SK-N-SH (cell line): Measurements from ENCODE around the gene CDSN. TPM values are rescaled to one million over a fixed set of nuclear protein-coding genes. Genes with fewer than 3 reads are reported as not detected.

Experiments used
- MXI1 ChIP-seq: IDR thresholded peaks from 2 replicates; pipeline ENCODE4 v1.6.1; 2012; ENCODE audit warnings: mild to moderate bottlenecking, low read depth, low read length, improper control_type of control experiment
- POLR2AphosphoS5 ChIP-seq: IDR thresholded peaks from 2 replicates; pipeline ENCODE4 v1.6.1; 2012; ENCODE audit warnings: low read depth, low read length
- RAD21 ChIP-seq: IDR thresholded peaks from 2 replicates; pipeline ENCODE4 v1.6.1; 2012; ENCODE audit warnings: mild to moderate bottlenecking, low read length
- SIN3A ChIP-seq: IDR thresholded peaks from 2 replicates; pipeline ENCODE4 v1.6.1; 2012; ENCODE audit warnings: low read depth, mild to moderate bottlenecking, low read length, moderate library complexity, borderline replicate concordance
- SMC3 ChIP-seq: IDR thresholded peaks from 2 replicates; pipeline ENCODE4 v1.6.1; 2012; ENCODE audit warnings: low read depth, low read length, improper control_type of control experiment
- TCF12 ChIP-seq: IDR thresholded peaks from 2 replicates; pipeline ENCODE4 v1.4.0; 2012
- polyA plus RNA-seq, 3 experiments: library from polyadenylated mRNA; depleted of rRNA; stranded (reverse); fragments of >200 nt; gene quantifications; 2 replicates each; pipeline ENCODE4 v1.2.3, GENCODE V29; 2012
- TF ChIP-seq, protein P1 (sequence below): fragments of 200-600 bp; sonication (generic); IDR thresholded peaks from 2 replicates; pipeline ENCODE4 v1.6.1; 2017; ENCODE audit warnings: antibody characterized with exemption, mild to moderate bottlenecking, moderate library complexity
- TF ChIP-seq, protein P2 (sequence below): IDR thresholded peaks from 2 replicates; pipeline ENCODE4; 2012
- TF ChIP-seq, protein P3 (sequence below): IDR thresholded peaks from 2 replicates; pipeline ENCODE4 v1.6.1; 2012; ENCODE audit warnings: mild to moderate bottlenecking, low read depth, low read length, moderate library complexity
- TF ChIP-seq, protein P4 (sequence below): IDR thresholded peaks from 2 replicates; pipeline ENCODE4 v1.4.0; 2012; ENCODE audit warnings: low read depth, borderline replicate concordance
- TF ChIP-seq, protein P5 (sequence below): fragments of 150-350 bp; IDR thresholded peaks from 2 replicates; pipeline ENCODE4 v1.6.1; 2016; ENCODE audit warnings: mild to moderate bottlenecking, low read depth, low read length

The CDSN gene
- polyA plus RNA-seq, 1 of the 3 experiments (the other 2 are of a cell fraction) = 0.02 TPM

DNA sequence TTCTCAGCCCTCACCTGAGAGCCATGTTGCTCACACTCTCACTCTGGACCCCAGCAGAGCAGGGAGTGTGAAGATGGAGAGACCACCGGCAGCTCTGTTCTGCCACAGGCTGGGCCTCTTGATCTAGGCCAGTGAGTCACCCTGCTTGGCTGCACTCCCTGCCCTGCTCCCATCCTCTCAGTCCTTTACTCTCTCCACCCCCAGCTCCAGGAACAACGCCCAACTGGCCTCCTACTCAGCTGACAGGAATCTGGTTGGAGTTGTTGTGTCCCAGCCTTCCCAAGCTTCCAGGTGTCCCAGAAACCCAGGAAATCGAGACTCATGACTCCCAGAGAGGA, 5.7 kb downstream of the CDSN start, which contains the start of gene PSORS1C1 (continued):
- TF ChIP-seq, protein P1, sequence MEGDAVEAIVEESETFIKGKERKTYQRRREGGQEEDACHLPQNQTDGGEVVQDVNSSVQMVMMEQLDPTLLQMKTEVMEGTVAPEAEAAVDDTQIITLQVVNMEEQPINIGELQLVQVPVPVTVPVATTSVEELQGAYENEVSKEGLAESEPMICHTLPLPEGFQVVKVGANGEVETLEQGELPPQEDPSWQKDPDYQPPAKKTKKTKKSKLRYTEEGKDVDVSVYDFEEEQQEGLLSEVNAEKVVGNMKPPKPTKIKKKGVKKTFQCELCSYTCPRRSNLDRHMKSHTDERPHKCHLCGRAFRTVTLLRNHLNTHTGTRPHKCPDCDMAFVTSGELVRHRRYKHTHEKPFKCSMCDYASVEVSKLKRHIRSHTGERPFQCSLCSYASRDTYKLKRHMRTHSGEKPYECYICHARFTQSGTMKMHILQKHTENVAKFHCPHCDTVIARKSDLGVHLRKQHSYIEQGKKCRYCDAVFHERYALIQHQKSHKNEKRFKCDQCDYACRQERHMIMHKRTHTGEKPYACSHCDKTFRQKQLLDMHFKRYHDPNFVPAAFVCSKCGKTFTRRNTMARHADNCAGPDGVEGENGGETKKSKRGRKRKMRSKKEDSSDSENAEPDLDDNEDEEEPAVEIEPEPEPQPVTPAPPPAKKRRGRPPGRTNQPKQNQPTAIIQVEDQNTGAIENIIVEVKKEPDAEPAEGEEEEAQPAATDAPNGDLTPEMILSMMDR = no peak
- TF ChIP-seq, protein P2, sequence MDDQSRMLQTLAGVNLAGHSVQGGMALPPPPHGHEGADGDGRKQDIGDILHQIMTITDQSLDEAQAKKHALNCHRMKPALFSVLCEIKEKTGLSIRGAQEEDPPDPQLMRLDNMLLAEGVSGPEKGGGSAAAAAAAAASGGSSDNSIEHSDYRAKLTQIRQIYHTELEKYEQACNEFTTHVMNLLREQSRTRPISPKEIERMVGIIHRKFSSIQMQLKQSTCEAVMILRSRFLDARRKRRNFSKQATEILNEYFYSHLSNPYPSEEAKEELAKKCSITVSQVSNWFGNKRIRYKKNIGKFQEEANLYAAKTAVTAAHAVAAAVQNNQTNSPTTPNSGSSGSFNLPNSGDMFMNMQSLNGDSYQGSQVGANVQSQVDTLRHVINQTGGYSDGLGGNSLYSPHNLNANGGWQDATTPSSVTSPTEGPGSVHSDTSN = peak; percentile 55; the same call in 1 of the 2 replicates
- peak; percentile 76 for TF ChIP-seq POLR2AphosphoS5
- TF ChIP-seq, protein P3, sequence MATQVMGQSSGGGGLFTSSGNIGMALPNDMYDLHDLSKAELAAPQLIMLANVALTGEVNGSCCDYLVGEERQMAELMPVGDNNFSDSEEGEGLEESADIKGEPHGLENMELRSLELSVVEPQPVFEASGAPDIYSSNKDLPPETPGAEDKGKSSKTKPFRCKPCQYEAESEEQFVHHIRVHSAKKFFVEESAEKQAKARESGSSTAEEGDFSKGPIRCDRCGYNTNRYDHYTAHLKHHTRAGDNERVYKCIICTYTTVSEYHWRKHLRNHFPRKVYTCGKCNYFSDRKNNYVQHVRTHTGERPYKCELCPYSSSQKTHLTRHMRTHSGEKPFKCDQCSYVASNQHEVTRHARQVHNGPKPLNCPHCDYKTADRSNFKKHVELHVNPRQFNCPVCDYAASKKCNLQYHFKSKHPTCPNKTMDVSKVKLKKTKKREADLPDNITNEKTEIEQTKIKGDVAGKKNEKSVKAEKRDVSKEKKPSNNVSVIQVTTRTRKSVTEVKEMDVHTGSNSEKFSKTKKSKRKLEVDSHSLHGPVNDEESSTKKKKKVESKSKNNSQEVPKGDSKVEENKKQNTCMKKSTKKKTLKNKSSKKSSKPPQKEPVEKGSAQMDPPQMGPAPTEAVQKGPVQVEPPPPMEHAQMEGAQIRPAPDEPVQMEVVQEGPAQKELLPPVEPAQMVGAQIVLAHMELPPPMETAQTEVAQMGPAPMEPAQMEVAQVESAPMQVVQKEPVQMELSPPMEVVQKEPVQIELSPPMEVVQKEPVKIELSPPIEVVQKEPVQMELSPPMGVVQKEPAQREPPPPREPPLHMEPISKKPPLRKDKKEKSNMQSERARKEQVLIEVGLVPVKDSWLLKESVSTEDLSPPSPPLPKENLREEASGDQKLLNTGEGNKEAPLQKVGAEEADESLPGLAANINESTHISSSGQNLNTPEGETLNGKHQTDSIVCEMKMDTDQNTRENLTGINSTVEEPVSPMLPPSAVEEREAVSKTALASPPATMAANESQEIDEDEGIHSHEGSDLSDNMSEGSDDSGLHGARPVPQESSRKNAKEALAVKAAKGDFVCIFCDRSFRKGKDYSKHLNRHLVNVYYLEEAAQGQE = 0 out of 2 replicates have a peak, but pooled peaks have one; percentile 22
- no peak for TF ChIP-seq RAD21
- no peak for TF ChIP-seq SMC3
- peak; percentile 85; the same call in 1 of the 2 replicates for TF ChIP-seq SIN3A
- no peak for TF ChIP-seq MXI1
- TF ChIP-seq, protein P4, sequence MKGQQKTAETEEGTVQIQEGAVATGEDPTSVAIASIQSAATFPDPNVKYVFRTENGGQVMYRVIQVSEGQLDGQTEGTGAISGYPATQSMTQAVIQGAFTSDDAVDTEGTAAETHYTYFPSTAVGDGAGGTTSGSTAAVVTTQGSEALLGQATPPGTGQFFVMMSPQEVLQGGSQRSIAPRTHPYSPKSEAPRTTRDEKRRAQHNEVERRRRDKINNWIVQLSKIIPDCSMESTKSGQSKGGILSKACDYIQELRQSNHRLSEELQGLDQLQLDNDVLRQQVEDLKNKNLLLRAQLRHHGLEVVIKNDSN = no peak
- TF ChIP-seq, protein P5, sequence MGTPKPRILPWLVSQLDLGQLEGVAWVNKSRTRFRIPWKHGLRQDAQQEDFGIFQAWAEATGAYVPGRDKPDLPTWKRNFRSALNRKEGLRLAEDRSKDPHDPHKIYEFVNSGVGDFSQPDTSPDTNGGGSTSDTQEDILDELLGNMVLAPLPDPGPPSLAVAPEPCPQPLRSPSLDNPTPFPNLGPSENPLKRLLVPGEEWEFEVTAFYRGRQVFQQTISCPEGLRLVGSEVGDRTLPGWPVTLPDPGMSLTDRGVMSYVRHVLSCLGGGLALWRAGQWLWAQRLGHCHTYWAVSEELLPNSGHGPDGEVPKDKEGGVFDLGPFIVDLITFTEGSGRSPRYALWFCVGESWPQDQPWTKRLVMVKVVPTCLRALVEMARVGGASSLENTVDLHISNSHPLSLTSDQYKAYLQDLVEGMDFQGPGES = no peak
- TF ChIP-seq TCF12 = peak; percentile 84
